ENCODE data around the gene MYOZ1. TPM values are rescaled to one million over a fixed set of nuclear protein-coding genes. Genes with fewer than 3 reads are reported as not detected.

The MYOZ1 gene
- polyA plus RNA-seq, 6 donors from 2014 or later: not detected

DNA sequence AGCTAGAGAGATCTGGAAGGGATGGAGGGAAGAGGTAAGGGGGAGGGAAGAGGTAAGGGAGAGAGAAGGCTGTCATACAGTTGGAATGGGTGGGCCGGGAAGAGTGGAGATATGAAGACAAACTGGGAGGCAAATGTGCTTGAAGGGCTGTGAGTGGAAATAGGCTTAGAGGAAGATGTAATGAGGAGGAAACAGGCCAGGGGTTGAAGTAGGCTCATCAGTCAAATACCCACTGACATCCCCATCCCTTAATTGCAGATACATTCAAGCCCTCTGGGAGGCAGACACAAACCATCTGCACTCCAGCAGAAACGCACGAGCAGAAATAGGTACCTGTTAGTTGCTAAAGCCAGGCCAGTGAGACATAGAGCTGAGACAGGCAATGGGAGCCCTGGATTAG is 12.4 kb upstream of the MYOZ1 start:
- no peak for DNase-seq
- Mint-ChIP-seq H3K4me3 (no peak overlapping the region), H3K36me3 (no peaks in the 10 kb centered on the region), H3K9me3 (no peaks in the 10 kb centered on the region), H3K4me1 (peaks cover 8 to 23% (median 11%) of the 10 kb centered on the region in 3 donors), H3K27me3 (peaks cover 0 to 10% (median 5%) of the 10 kb centered on the region in 3 donors), H3K27ac (no peak overlapping the region)
- no peak for ATAC-seq (ENCODE audit: low read depth in 2 of 2)

- Mint-ChIP-seq H3K4me1 (peaks cover 8 to 26% (median 14%) of the 10 kb centered on the region in 3 donors), H3K4me3 (no peak overlapping the region), H3K27ac (peak overlapping the region in 1 of 6 donors; percentile 60), H3K36me3 (no peaks in the 10 kb centered on the region), H3K27me3 (peaks cover 0 to 11% (median 5%) of the 10 kb centered on the region in 3 donors), H3K9me3 (no peaks in the 10 kb centered on the region)
- DNase-seq: no peak
- no peak for ATAC-seq (ENCODE audit: low read depth in 2 of 2)
These were observed 11.9 kb upstream of the MYOZ1 start for GRCh38 chr10:73653195-73653594.

DNA sequence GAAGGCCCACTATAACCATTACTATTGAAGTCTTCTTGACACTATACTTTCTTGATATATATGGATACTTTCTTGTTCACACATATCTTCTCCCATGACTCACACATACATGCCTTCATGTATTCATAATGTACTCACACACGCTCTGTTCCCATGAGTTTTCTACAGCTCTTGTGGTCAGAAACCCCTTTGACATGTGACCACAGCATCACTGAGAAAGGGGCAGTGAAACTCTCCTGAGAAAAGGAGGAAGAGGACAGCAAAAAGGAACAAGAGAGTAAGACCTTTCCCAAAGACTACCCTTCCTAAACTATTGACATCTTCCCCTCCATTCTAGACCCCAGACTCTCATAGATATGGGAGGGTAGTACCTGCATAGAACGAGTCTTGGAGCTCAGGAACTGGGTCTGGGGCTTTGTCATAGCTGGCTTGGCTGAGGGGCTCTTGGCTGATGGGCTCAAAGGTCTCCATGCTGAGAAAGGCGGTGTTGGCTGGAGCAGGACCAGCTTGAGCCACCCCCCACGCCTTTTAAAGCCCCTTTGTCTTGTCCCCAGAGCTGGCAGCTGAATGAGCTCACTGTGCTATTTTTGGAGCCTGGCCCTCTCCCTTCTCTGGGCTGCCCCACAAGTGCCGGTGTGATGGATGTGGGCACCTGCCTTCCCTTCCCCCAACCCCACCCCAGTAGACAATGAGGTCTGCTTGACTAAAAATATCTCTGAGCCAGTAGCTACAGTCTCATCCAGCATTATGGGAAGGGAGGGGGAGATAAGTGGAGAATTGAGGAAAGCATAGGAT is 9.5 kb upstream of the MYOZ1 start:
- DNase-seq (no peak), ATAC-seq (ENCODE audit: low read depth in 2 of 2) (peak in 1 of 2 donors; percentile 36)
- peaks cover 5 to 16% (median 8%) of the 10 kb centered on the region in 3 donors for H3K27me3 Mint-ChIP-seq
- H3K4me3 Mint-ChIP-seq: peak overlapping the region in 2 of 8 donors; percentile 2 to 4
- peaks cover 15 to 34% (median 22%) of the 10 kb centered on the region in 3 donors for H3K4me1 Mint-ChIP-seq
- H3K9me3 Mint-ChIP-seq: no peaks in the 10 kb centered on the region
- H3K36me3 Mint-ChIP-seq: no peaks in the 10 kb centered on the region
- H3K27ac Mint-ChIP-seq: no peak overlapping the region

DNA sequence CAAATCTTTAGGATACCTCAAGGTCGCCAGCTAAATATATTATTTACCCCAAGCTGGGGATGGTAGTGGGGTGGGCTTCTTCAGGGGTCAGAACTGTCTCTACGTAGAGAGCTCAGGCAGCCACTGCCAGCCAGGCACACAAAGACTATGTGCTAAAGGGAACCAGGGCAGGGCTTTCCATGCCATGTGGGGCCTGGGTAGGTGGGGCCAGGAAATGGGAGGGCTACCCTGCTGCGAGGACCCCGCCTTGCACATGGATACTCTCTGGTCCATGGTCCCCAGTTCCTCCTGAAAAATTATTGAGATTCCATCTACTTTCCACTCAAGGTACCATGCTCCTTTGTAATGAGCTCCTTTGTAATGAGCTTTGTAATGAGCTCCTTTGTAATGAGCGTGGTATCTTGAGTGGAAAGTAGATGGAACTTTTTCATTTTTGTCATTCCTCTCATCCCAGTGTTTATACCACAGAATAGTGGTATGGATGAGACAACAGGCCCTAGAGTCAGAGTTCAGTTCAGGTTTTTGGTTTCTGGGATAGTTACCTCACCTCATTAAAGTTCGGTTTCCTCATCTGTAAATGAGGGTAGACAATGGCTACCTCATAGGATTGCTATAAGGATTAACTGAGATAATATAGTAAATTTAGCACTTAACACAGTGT is 8.7 kb upstream of the MYOZ1 start:
- H3K27ac Mint-ChIP-seq: no peak overlapping the region
- H3K36me3 Mint-ChIP-seq: no peaks in the 10 kb centered on the region
- no peak for ATAC-seq (ENCODE audit: low read depth in 2 of 2)
- H3K27me3 Mint-ChIP-seq: peaks cover 5 to 16% (median 8%) of the 10 kb centered on the region in 3 donors
- no peak for DNase-seq
- H3K4me3 Mint-ChIP-seq: peak overlapping the region in 2 of 8 donors; percentile 2 to 59
- H3K9me3 Mint-ChIP-seq: no peaks in the 10 kb centered on the region
- H3K4me1 Mint-ChIP-seq: peaks cover 15 to 27% (median 22%) of the 10 kb centered on the region in 3 donors

- DNase-seq (no peak), ATAC-seq (ENCODE audit: low read depth in 2 of 2) (no peak)
- peak overlapping the region in 1 of 6 donors; percentile 5 for H3K27ac Mint-ChIP-seq
- peak overlapping the region in 7 of 8 donors; percentile 38 to 81 (median 61) for H3K4me3 Mint-ChIP-seq
- no peaks in the 10 kb centered on the region for H3K9me3 Mint-ChIP-seq
- peaks cover 15 to 27% (median 24%) of the 10 kb centered on the region in 3 donors for H3K4me1 Mint-ChIP-seq
- peaks cover 5 to 16% (median 8%) of the 10 kb centered on the region in 3 donors for H3K27me3 Mint-ChIP-seq
- H3K36me3 Mint-ChIP-seq: no peaks in the 10 kb centered on the region
These were observed 7.9 kb upstream of the MYOZ1 start for GRCh38 chr10:73648975-73649829.

- H3K4me3 Mint-ChIP-seq: peak overlapping the region; percentile 65 to 91 (median 83)
- H3K36me3 Mint-ChIP-seq: no peaks in the 10 kb centered on the region
- H3K9me3 Mint-ChIP-seq: no peaks in the 10 kb centered on the region
- H3K4me1 Mint-ChIP-seq: peaks cover 15 to 35% (median 28%) of the 10 kb centered on the region in 3 donors
- DNase-seq (no peak), ATAC-seq (ENCODE audit: low read depth in 2 of 2) (peak; percentile 10 to 12)
- peak overlapping the region in 2 of 6 donors; percentile 31 to 43 for H3K27ac Mint-ChIP-seq
- peaks cover 5 to 16% (median 8%) of the 10 kb centered on the region in 3 donors for H3K27me3 Mint-ChIP-seq
These were observed 6.8 kb upstream of the MYOZ1 start for GRCh38 chr10:73647875-73648651.

DNA sequence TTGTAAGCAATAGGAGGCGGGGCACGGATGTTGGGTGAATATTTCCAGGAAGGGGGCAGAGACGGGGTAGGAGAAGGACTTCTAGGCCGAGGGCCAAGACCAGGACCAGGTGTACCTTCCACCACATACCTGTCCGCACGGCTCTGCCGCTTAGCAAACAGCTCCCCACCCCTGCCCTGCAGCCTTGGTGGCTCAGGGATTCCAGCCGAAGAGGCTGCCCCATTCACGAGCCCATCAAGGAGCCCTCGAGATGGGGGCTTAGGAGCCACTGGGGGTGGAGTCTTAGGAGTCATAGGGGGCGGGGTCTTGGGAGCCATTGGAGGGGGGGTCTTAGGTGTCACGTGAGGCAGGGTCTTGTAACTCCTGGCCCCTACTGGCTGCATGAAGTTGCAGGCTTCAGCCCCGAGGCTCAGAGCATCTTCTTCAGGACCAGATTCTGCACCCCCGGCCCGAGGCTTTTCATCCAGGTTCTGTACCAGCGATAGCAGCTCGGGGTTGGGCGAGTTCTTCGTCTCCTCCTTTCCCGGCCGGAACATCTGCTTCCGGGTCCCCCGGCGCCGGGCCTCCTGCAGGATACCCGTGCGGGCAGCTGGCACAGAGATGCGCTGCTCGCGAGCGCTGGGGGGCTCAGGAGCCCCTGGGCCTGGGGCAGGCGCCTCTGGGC is 6.1 kb upstream of the MYOZ1 start:
- Mint-ChIP-seq H3K9me3 (no peaks in the 10 kb centered on the region), H3K36me3 (no peaks in the 10 kb centered on the region), H3K27ac (peak overlapping the region in 3 of 6 donors; percentile 24 to 64 (median 31)), H3K4me3 (peak overlapping the region; percentile 65 to 91 (median 83)), H3K27me3 (peaks cover 5 to 16% (median 8%) of the 10 kb centered on the region in 3 donors), H3K4me1 (peaks cover 11 to 35% (median 28%) of the 10 kb centered on the region in 3 donors)
- peak; percentile 12 for DNase-seq
- peak; percentile 13 to 25 for ATAC-seq (ENCODE audit: low read depth in 2 of 2)

DNA sequence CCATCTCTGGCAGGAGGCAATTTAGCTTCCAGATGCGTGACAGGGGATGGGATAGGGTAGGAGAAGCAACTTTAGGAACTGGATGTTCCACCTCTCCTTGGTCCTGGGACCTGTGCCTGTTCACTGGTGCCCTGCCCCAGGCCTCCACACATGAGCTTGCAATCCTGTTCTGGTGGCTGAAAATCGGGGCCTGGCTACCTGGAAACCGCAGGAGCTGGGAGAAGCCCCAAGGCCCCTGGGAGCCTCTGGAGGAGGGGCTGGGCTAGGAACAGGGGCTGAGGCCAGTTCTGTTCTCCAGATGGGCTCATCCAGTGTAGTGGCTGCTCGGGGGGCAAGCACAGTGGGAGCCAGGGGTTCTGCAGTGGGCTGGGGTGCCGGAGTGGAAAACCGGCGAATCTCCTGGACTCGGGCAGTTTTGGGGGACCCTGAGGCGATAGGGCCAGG is 5.3 kb upstream of the MYOZ1 start:
- peak overlapping the region in 2 of 6 donors; percentile 64 to 78 for H3K27ac Mint-ChIP-seq
- H3K36me3 Mint-ChIP-seq: no peaks in the 10 kb centered on the region
- no peak for ATAC-seq (ENCODE audit: low read depth in 2 of 2)
- DNase-seq: no peak
- peak overlapping the region in 5 of 8 donors; percentile 10 to 91 (median 80) for H3K4me3 Mint-ChIP-seq
- no peaks in the 10 kb centered on the region for H3K9me3 Mint-ChIP-seq
- peaks cover 5 to 18% (median 8%) of the 10 kb centered on the region in 3 donors for H3K27me3 Mint-ChIP-seq
- peaks cover 11 to 37% (median 28%) of the 10 kb centered on the region in 3 donors for H3K4me1 Mint-ChIP-seq

DNA sequence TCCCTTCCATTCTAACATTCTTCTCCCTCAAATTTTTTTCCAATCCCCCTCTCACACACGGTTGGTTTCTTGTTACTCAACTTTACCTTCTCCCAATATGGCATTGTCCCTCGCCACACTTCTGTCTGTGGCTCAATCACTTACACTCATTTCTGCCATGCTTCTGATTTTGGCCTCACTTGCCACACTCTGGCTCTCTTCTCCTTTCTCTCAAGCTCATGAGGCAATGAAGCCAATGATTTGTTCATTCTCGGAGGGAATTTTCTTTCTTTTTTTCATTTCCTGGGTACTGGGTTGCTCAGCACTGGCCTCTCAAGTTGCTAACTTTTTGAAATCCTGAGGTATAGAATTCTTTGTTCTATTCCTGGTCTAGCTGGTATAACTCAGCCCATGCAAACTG is 4.0 kb upstream of the MYOZ1 start:
- H3K4me3 Mint-ChIP-seq: peak overlapping the region in 1 of 8 donors; percentile 48
- H3K4me1 Mint-ChIP-seq: peaks cover 7 to 28% (median 23%) of the 10 kb centered on the region in 3 donors
- H3K27ac Mint-ChIP-seq: peak overlapping the region in 1 of 6 donors; percentile 61
- DNase-seq: no peak
- peaks cover 5 to 25% (median 8%) of the 10 kb centered on the region in 3 donors for H3K27me3 Mint-ChIP-seq
- no peaks in the 10 kb centered on the region for H3K36me3 Mint-ChIP-seq
- ATAC-seq (ENCODE audit: low read depth in 2 of 2): no peak
- no peaks in the 10 kb centered on the region for H3K9me3 Mint-ChIP-seq

GRCh38 chr10:73644767-73645166 is 3.5 kb upstream of the MYOZ1 start:
- Mint-ChIP-seq H3K27me3 (peaks cover 5 to 25% (median 8%) of the 10 kb centered on the region in 3 donors), H3K36me3 (no peaks in the 10 kb centered on the region), H3K4me1 (peaks cover 7 to 28% (median 23%) of the 10 kb centered on the region in 3 donors), H3K27ac (peak overlapping the region in 2 of 6 donors; percentile 10 to 54), H3K9me3 (no peaks in the 10 kb centered on the region), H3K4me3 (peak overlapping the region in 2 of 8 donors; percentile 4 to 5)
- ATAC-seq (ENCODE audit: low read depth in 2 of 2): no peak
- DNase-seq: no peak

- Mint-ChIP-seq H3K27ac (peak overlapping the region in 4 of 6 donors; percentile 8 to 88 (median 66)), H3K27me3 (peaks cover 0 to 19% (median 8%) of the 10 kb centered on the region in 3 donors), H3K4me3 (peak overlapping the region in 3 of 8 donors; percentile 4 to 42 (median 26)), H3K36me3 (no peaks in the 10 kb centered on the region), H3K4me1 (peaks cover 7 to 28% (median 23%) of the 10 kb centered on the region in 3 donors), H3K9me3 (no peaks in the 10 kb centered on the region)
- peak; percentile 81 for ATAC-seq (ENCODE audit: low read depth in 2 of 2)
- peak; percentile 50 for DNase-seq
These were observed 2.9 kb upstream of the MYOZ1 start for GRCh38 chr10:73644015-73644743.

Data from naive B cell (primary cell).